Activated B cell treated with CpG ODN at 0.5 μM for 24 hours (primary cell): Measurements from ENCODE around the gene PIP5K1B. TPM values are rescaled to one million over a fixed set of nuclear protein-coding genes. Genes with fewer than 3 reads are reported as not detected.

ENCODE experiments used
- ATAC-seq: fragments of 200-7000 bp; cut with Tn5 transposase; one replicate; pipeline ENCODE4 v1.10.0; 2021; ENCODE audit warnings: low read depth, mild to moderate bottlenecking, moderate library complexity
- CTCF ChIA-PET: fragments of 350-600 bp; sonication (Branson Sonifier 250); formaldehyde crosslinking; loops from one replicate; lab custom pipeline; 2021; ENCODE audit warnings: antibody characterized with exemption; lab: Charles Lee
- POLR2A ChIA-PET: fragments of 350-600 bp; sonication (Branson Sonifier 250); formaldehyde crosslinking; loops from one replicate; lab custom pipeline; 2021; ENCODE audit warnings: antibody characterized with exemption; lab: Charles Lee
- DNase-seq: peaks from one replicate; pipeline ENCODE4 v3.0.0; 2022
- H3K27ac Mint-ChIP-seq: one replicate; pipeline ENCODE4 v1.8.0; 2020; ENCODE audit warnings: mixed read lengths
- H3K27me3 Mint-ChIP-seq: one replicate; pipeline ENCODE4 v1.8.0; 2021; ENCODE audit warnings: mixed read lengths
- H3K36me3 Mint-ChIP-seq: one replicate; pipeline ENCODE4 v1.8.0; 2021; ENCODE audit warnings: low read depth, mixed read lengths
- H3K4me1 Mint-ChIP-seq: one replicate; pipeline ENCODE4 v1.8.0; 2021; ENCODE audit warnings: mixed read lengths
- H3K4me3 Mint-ChIP-seq: one replicate; pipeline ENCODE4 v1.8.0; 2020; ENCODE audit warnings: mild to moderate bottlenecking, mixed read lengths
- H3K9me3 Mint-ChIP-seq: one replicate; pipeline ENCODE4 v1.8.0; 2020; ENCODE audit warnings: mixed read lengths
- intact Hi-C: fragments of 100-400 bp; cut with micrococcal nuclease; formaldehyde crosslinking; loops from one replicate; pipeline ENCODE4 v1.15.1; 2024
- total RNA-seq: library from RNA; stranded (reverse); gene quantifications from 2 replicates; pipeline ENCODE4 v1.2.3, GENCODE V29; 2022
- TF ChIP-seq, protein P1 (sequence below): fragments of 200-600 bp; IDR thresholded peaks from one replicate; pipeline ENCODE4 v1.8.0; 2022; ENCODE audit warnings: antibody characterized with exemption, mild to moderate bottlenecking

The PIP5K1B gene
- total RNA-seq, 1 donor from 2014 or later = 22.0 TPM

- H3K4me3 Mint-ChIP-seq = no peak overlapping the region
- ChIA-PET CTCF (no interaction called here), POLR2A (no interaction called here)
- DNase-seq = no peak
- no peak overlapping the region for H3K27ac Mint-ChIP-seq
- intact Hi-C loops = no loop called here
- H3K27me3 Mint-ChIP-seq = no peaks in the 10 kb centered on the region
- peaks cover 21% of the 10 kb centered on the region for H3K36me3 Mint-ChIP-seq
- TF ChIP-seq, protein P1, sequence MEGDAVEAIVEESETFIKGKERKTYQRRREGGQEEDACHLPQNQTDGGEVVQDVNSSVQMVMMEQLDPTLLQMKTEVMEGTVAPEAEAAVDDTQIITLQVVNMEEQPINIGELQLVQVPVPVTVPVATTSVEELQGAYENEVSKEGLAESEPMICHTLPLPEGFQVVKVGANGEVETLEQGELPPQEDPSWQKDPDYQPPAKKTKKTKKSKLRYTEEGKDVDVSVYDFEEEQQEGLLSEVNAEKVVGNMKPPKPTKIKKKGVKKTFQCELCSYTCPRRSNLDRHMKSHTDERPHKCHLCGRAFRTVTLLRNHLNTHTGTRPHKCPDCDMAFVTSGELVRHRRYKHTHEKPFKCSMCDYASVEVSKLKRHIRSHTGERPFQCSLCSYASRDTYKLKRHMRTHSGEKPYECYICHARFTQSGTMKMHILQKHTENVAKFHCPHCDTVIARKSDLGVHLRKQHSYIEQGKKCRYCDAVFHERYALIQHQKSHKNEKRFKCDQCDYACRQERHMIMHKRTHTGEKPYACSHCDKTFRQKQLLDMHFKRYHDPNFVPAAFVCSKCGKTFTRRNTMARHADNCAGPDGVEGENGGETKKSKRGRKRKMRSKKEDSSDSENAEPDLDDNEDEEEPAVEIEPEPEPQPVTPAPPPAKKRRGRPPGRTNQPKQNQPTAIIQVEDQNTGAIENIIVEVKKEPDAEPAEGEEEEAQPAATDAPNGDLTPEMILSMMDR = no peak
- no peak for ATAC-seq
- H3K4me1 Mint-ChIP-seq = peaks cover 12% of the 10 kb centered on the region
- no peaks in the 10 kb centered on the region for H3K9me3 Mint-ChIP-seq
Measured at GRCh38 chr9:68750786-68751185, 45.7 kb downstream of the PIP5K1B start.

GRCh38 chr9:68751556-68751955 lies 46.5 kb downstream of the PIP5K1B start:
- H3K4me3 Mint-ChIP-seq = no peak overlapping the region
- no peak for DNase-seq

GRCh38 chr9:68755051-68755450 lies 50.0 kb downstream of the PIP5K1B start:
- no peak overlapping the region for H3K4me3 Mint-ChIP-seq
- DNase-seq = no peak
- H3K27me3 Mint-ChIP-seq = no peaks in the 10 kb centered on the region
- H3K36me3 Mint-ChIP-seq = peaks cover 14% of the 10 kb centered on the region
- ChIA-PET POLR2A (no interaction called here), CTCF (interaction anchor here (0.7 kb wide), 1 partner anchor 89 kb away, joined by 3 read pairs; no protein-coding TSS in a partner anchor)
- H3K27ac Mint-ChIP-seq = no peak overlapping the region
- H3K9me3 Mint-ChIP-seq = peaks cover 8% of the 10 kb centered on the region
- peaks cover 6% of the 10 kb centered on the region for H3K4me1 Mint-ChIP-seq
- intact Hi-C loops = no loop called here
- ATAC-seq = no peak
- TF ChIP-seq, protein P1 = no peak

More at GRCh38 chr9:68751556-68751955, 46.5 kb downstream of the PIP5K1B start:
- TF ChIP-seq, protein P1 = no peak
- ChIA-PET POLR2A (no interaction called here), CTCF (no interaction called here)
- no peak for ATAC-seq
- H3K4me1 Mint-ChIP-seq = peaks cover 11% of the 10 kb centered on the region
- H3K27me3 Mint-ChIP-seq = no peaks in the 10 kb centered on the region
- no peaks in the 10 kb centered on the region for H3K9me3 Mint-ChIP-seq
- intact Hi-C loops = no loop called here
- H3K27ac Mint-ChIP-seq = no peak overlapping the region
- H3K36me3 Mint-ChIP-seq = peaks cover 22% of the 10 kb centered on the region

- H3K27me3 Mint-ChIP-seq = no peaks in the 10 kb centered on the region
- peaks cover 8% of the 10 kb centered on the region for H3K9me3 Mint-ChIP-seq
- ChIA-PET POLR2A (no interaction called here), CTCF (no interaction called here)
- intact Hi-C loops = no loop called here
- TF ChIP-seq, protein P1 = no peak
- H3K36me3 Mint-ChIP-seq = peaks cover 14% of the 10 kb centered on the region
- H3K27ac Mint-ChIP-seq = no peak overlapping the region
- DNase-seq (no peak), ATAC-seq (no peak)
- no peak overlapping the region for H3K4me3 Mint-ChIP-seq
- H3K4me1 Mint-ChIP-seq = peaks cover 6% of the 10 kb centered on the region
Measured at GRCh38 chr9:68755752-68756151, 50.7 kb downstream of the PIP5K1B start.

GRCh38 chr9:68759981-68760673 lies 55.1 kb downstream of the PIP5K1B start:
- Mint-ChIP-seq H3K27ac (no peak overlapping the region), H3K27me3 (no peaks in the 10 kb centered on the region), H3K36me3 (peaks cover 14% of the 10 kb centered on the region), H3K4me3 (no peak overlapping the region), H3K9me3 (peaks cover 8% of the 10 kb centered on the region), H3K4me1 (peaks cover 21% of the 10 kb centered on the region)
- TF ChIP-seq, protein P1 = no peak
- DNase-seq (no peak), ATAC-seq (no peak)
- intact Hi-C loops = loop anchor here (2.0 kb wide), 1 partner anchor 15 kb away; no protein-coding TSS in a partner anchor
- ChIA-PET CTCF (no interaction called here), POLR2A (no interaction called here)
